HG03196 (cell line): ENCODE results near the gene INPP5A.
"Not testable (repeated sequence)": the region's sequence is repeated elsewhere in the genome, so short reads cannot be mapped to it uniquely, and the experiment has no call there.

ENCODE experiments used
- ATAC-seq: cut with Tn5 transposase; IDR thresholded peaks from one replicate; pipeline ENCODE4 v1.9.1; 2021; ENCODE audit not compliant: unreplicated experiment

Gene INPP5A

GRCh38 chr10:132790470-132790869 lies 252.9 kb downstream of the INPP5A start:
- no peak for ATAC-seq

GRCh38 chr10:132790934-132791829 lies 253.6 kb downstream of the INPP5A start:
- ATAC-seq, result no peak

- not testable (repeated sequence) for ATAC-seq
Measured at GRCh38 chr10:132792099-132792498, 254.5 kb downstream of the INPP5A start.

DNA sequence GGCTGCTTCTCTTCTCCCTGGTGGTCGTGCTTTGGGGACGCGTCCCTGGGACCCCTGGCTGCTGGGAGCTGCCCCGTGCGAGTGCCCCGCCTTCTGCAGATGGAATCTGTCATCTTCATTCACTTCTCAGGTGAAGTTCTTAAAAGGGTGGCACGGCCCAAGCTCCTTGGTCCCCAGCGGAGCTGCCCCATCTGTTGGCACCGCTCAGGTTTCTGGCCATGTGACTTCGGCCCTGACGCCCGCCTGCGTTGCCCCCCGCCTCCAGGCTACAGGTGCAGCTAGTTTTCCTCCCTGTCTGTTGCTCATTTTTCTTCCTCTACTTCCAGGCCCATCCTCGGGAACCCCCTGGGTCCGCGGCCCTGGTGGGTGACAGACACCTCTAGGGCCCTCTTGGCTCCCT lies 255.2 kb downstream of the INPP5A start:
- no peak for ATAC-seq

GRCh38 chr10:132793213-132793612 lies 255.6 kb downstream of the INPP5A start:
- no peak for ATAC-seq

GRCh38 chr10:132793871-132794849 lies 256.6 kb downstream of the INPP5A start:
- ATAC-seq, result no peak

DNA sequence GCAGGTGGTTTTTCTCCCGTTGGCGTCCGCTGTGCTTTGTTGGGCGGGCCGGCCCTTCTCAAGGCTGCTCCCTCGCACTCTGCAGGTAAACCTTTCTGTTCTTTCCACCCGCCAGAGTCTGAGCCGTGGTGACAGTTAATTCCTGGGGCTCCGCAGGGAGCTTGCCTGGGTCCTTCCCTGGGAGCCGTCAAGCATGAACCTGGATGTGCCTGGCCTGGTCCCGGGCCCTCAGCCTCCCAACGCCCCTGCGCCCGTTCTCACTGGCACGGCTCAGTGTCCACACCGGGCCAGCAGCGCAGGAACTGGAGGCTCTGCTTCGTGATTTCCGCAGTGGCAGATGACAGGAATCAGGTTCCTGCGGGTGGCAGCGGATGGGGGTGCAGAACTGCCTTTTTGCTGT lies 259.3 kb downstream of the INPP5A start:
- ATAC-seq, result no peak

GRCh38 chr10:132797986-132798385 lies 260.4 kb downstream of the INPP5A start:
- not testable (repeated sequence) for ATAC-seq

GRCh38 chr10:132798403-132798802 lies 260.8 kb downstream of the INPP5A start:
- no peak for ATAC-seq

- no peak for ATAC-seq
Measured at GRCh38 chr10:132798876-132799275, 261.3 kb downstream of the INPP5A start.

- no peak for ATAC-seq
Measured at GRCh38 chr10:132799865-132800264, 262.3 kb downstream of the INPP5A start.

- ATAC-seq, result no peak
Measured at GRCh38 chr10:132802048-132802447, 264.5 kb downstream of the INPP5A start.

DNA sequence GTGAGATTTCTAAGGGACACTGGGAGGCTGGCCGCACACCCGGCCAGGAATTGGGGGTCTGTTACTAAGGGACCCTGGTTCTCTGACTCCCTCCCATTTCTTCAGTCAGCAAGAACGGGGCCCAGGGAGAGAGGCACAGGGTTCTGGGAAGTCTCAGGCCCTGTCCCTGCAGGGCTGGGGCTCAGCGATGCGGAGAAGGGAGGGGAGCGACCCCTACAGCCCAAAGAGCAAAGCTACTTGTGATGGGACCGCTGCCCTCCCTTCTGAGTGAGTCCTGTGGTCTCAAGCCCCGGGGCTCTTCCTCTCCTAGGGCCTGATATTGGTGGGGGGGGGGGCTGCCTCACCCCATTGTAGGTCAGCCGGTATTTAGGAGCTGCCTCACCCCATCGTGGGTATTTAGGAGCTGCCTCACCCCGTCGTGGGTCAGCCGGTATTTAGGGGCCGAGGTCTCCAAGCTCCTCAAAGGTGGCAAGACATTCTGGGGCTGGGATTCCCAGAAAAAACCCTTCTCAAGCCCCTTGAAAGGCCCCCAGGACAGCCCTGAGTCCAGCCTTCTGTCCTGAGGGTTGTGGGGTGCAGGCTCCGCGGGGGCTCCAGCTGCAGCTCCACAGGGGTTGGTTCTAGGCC lies 265.2 kb downstream of the INPP5A start:
- no peak for ATAC-seq

GRCh38 chr10:132803416-132804210 lies 266.0 kb downstream of the INPP5A start:
- no peak for ATAC-seq

GRCh38 chr10:132804287-132804686 lies 266.7 kb downstream of the INPP5A start:
- ATAC-seq, result no peak

DNA sequence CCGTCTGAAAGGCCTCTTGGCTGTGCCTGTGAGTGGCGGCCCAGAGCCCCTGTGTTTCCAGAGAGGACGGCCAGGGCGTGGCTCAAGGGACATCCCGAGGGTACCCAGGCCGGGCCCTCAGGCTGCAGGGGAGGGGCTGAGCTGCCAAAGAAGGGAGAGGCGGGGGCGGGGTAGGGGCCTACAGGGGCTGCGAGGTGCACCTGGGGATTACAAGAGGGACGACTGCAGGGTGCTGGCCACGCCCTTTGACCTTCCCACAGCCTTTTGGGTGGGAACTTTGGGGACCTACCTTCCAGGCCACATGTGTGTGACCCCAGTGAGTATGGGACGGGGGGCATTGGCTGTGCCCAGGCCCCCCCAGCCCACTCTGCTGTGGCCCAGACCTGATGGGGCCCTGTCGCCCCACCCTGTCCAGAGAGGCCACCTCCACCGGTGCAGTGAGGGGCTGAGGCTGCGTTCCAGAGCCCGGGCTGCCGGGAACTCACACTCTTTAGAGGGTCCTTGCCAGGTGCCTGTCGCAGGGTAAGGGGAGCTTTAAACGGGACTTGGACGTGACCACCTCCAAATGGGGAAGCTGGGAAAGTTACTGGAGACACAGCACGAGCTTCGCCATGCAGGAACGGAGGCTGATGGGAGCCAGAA lies 267.3 kb downstream of the INPP5A start:
- ATAC-seq, result no peak

GRCh38 chr10:132805599-132805998 lies 268.0 kb downstream of the INPP5A start:
- ATAC-seq, result no peak

GRCh38 chr10:132806110-132806509 lies 268.5 kb downstream of the INPP5A start:
- no peak for ATAC-seq

DNA sequence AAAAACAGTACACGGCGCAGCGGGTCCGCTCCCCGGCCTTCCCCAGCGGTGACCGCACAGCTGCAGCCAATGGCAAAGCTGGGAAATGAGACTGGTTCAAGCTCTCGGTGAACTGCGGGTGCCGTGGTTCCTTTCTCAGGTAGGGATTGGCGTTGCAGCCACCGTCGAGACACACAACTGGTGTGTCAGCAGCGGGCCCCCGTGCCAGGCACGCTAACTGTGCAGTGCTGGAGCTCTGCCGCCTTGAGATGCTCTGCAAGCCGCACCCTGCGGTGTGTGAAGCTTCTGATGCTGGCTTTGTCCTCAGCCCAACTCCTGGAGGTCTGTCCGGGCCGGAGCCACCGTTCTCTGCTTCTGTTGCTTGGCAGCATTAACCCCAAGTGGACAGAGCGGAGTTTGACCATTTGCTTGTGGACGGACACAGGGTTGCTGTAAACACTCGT lies 269.0 kb downstream of the INPP5A start:
- no peak for ATAC-seq

GRCh38 chr10:132807621-132808049 lies 270.0 kb downstream of the INPP5A start:
- no peak for ATAC-seq
